ENCODE results near the gene C20orf144. TPM values are rescaled to one million over a fixed set of nuclear protein-coding genes. Genes with fewer than 3 reads are reported as not detected.
A peak's percentile ranks its signal among the peaks of the same experiment; 100 is the strongest.

Gene C20orf144
- total RNA-seq, 4 donors from 2014 or later = 0.23 TPM; not detected in 3

DNA sequence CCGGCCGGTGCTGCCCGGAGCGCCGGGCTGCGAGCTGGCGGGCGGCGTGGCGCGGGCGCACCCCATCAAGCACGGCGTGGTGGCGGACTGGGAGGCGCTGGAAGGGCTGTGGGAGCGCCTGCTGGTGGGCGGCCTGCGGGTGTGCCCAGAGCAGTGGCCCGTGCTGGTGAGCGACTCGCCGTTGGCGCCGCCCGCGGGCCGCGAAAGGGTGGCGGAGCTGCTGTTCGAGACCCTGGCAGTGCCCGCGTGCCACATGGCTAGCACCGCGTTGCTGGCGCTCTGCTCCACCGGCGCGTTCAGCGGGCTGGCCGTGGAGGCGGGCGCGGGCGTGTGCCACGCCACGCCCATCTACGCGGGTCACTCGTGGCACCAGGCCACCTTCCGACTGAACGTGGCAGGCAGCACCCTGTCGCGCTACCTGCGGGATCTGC lies 5.1 kb downstream of the C20orf144 start:
- no peaks in the 10 kb centered on the region for H3K9me3 ChIP-seq
- H3K4me1 ChIP-seq = peaks cover 41 to 70% (median 55%) of the 10 kb centered on the region in 4 donors
- intact Hi-C loops (cut with DNase I) = no loop called here
- peak overlapping the region; percentile 85 to 95 (median 92) for H3K27ac ChIP-seq (replicated peaks in 1 of 4)
- H3K27me3 ChIP-seq = no peaks in the 10 kb centered on the region
- TF ChIP-seq POLR2AphosphoS5 (IDR thresholded peaks at IDR 0.05) (no peak), EP300 (IDR thresholded peaks at IDR 0.05) (no peak), POLR2A (IDR thresholded peaks at IDR 0.05; ENCODE audit: low read depth) (no peak)
- TF ChIP-seq, protein P1, sequence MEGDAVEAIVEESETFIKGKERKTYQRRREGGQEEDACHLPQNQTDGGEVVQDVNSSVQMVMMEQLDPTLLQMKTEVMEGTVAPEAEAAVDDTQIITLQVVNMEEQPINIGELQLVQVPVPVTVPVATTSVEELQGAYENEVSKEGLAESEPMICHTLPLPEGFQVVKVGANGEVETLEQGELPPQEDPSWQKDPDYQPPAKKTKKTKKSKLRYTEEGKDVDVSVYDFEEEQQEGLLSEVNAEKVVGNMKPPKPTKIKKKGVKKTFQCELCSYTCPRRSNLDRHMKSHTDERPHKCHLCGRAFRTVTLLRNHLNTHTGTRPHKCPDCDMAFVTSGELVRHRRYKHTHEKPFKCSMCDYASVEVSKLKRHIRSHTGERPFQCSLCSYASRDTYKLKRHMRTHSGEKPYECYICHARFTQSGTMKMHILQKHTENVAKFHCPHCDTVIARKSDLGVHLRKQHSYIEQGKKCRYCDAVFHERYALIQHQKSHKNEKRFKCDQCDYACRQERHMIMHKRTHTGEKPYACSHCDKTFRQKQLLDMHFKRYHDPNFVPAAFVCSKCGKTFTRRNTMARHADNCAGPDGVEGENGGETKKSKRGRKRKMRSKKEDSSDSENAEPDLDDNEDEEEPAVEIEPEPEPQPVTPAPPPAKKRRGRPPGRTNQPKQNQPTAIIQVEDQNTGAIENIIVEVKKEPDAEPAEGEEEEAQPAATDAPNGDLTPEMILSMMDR (IDR thresholded peaks at IDR 0.05) = no peak
- no CpG with 5 or more reads among the region's 55 CpGs for WGBS
- DNase-seq (ENCODE audit: extremely low spot score) = no peak
- peaks cover 0 to 33% (median 23%) of the 10 kb centered on the region in 4 donors for H3K36me3 ChIP-seq
- H3K4me3 ChIP-seq = peak overlapping the region; percentile 58 to 71 (median 70)

DNA sequence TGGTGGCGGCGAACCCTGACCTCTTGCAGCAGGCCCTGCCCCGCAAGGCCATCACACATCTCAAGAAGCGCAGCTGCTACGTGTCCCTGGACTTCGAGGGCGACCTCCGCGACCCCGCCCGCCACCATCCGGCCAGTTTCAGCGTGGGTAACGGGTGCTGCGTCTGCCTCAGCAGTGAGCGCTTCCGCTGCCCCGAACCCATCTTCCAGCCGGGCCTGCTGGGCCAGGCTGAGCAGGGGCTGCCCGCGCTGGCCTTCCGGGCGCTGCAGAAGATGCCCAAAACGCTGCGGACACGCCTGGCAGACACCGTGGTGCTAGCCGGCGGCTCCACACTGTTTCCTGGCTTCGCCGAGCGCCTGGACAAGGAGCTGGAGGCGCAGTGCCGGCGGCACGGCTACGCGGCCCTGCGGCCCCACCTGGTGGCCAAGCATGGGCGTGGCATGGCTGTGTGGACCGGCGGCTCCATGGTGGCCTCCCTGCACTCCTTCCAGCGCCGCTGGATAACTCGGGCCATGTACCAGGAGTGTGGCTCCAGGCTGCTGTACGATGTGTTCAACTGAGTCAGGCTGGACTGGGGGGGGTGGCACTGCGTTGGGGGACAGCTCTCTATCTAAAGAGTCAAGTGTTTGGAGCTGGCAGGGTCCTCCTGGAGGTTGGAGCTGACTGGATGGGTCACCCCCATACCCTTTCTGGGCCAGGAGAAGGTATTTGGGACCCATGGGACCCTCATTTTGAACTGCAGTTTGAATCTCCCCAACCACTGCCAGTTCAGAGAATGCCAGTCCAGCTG lies 5.7 kb downstream of the C20orf144 start:
- WGBS = 0% methylated on average over 1 of the region's 47 CpGs
- Histone ChIP-seq H3K27ac (replicated peaks in 1 of 4) (peak overlapping the region; percentile 85 to 95 (median 92)), H3K4me3 (peak overlapping the region; percentile 58 to 71 (median 70)), H3K36me3 (peaks cover 0 to 33% (median 23%) of the 10 kb centered on the region in 4 donors), H3K4me1 (peaks cover 43 to 71% (median 57%) of the 10 kb centered on the region in 4 donors), H3K27me3 (no peaks in the 10 kb centered on the region), H3K9me3 (no peaks in the 10 kb centered on the region)
- intact Hi-C loops (cut with DNase I) = loop anchor here (1.0 kb wide), 1 partner anchor 211 kb away; no protein-coding TSS in a partner anchor
- peak; percentile 26 to 77 for TF ChIP-seq POLR2AphosphoS5 (IDR thresholded peaks at IDR 0.05)
- TF ChIP-seq, protein P1 (IDR thresholded peaks at IDR 0.05) = peak; percentile 96 to 99 (median 96)
- no peak for TF ChIP-seq POLR2A (IDR thresholded peaks at IDR 0.05; ENCODE audit: low read depth)
- TF ChIP-seq EP300 (IDR thresholded peaks at IDR 0.05) = no peak
- peak; percentile 94 for DNase-seq (ENCODE audit: extremely low spot score)

GRCh38 chr20:33668466-33669155 lies 6.5 kb downstream of the C20orf144 start:
- no peaks in the 10 kb centered on the region for H3K27me3 ChIP-seq
- H3K9me3 ChIP-seq = no peaks in the 10 kb centered on the region
- peak overlapping the region; percentile 85 to 95 (median 92) for H3K27ac ChIP-seq (replicated peaks in 1 of 4)
- H3K4me3 ChIP-seq = peak overlapping the region in 1 of 4 donors; percentile 71
- 82% methylated on average over 13 of the region's 13 CpGs for WGBS
- TF ChIP-seq, protein P1 (IDR thresholded peaks at IDR 0.05) = no peak
- TF ChIP-seq POLR2A (IDR thresholded peaks at IDR 0.05; ENCODE audit: low read depth) = no peak
- H3K4me1 ChIP-seq = peaks cover 46 to 72% (median 59%) of the 10 kb centered on the region in 4 donors
- peaks cover 0 to 33% (median 23%) of the 10 kb centered on the region in 4 donors for H3K36me3 ChIP-seq
- DNase-seq (ENCODE audit: extremely low spot score) = no peak
- intact Hi-C loops (cut with DNase I) = loop anchor here (1.0 kb wide), 1 partner anchor 211 kb away; no protein-coding TSS in a partner anchor

- Histone ChIP-seq H3K9me3 (no peaks in the 10 kb centered on the region), H3K27me3 (no peaks in the 10 kb centered on the region), H3K4me3 (no peak overlapping the region), H3K4me1 (peaks cover 42 to 70% (median 56%) of the 10 kb centered on the region in 4 donors), H3K27ac (replicated peaks in 1 of 4) (peak overlapping the region in 1 of 4 donors; percentile 44), H3K36me3 (peaks cover 0 to 33% (median 23%) of the 10 kb centered on the region in 4 donors)
- TF ChIP-seq POLR2AphosphoS5 (IDR thresholded peaks at IDR 0.05) = no peak
- 89% methylated on average over 5 of the region's 5 CpGs for WGBS
- no peak for DNase-seq (ENCODE audit: extremely low spot score)
- intact Hi-C loops (cut with DNase I) = no loop called here
Measured at GRCh38 chr20:33669224-33669623, 7.1 kb downstream of the C20orf144 start.

Data from esophagus muscularis mucosa (tissue), 4 donors.